Cardiac ventricle fibroblast (primary cell): ENCODE measurements around the gene GSX1. TPM values are rescaled to one million over a fixed set of nuclear protein-coding genes. Genes with fewer than 3 reads are reported as not detected.

Source experiments
- total RNA-seq: library from RNA; depleted of rRNA; stranded (reverse); fragments of >200 nt; gene quantifications from 2 replicates; pipeline ENCODE4 v1.2.3, GENCODE V29; 2015

The GSX1 gene
- total RNA-seq = not detected in 2 replicates

GRCh38 chr13:27792393-27793218 lies at the start of gene GSX1:
Gene GSX1, plus strand, starts transcription at chr13:27792483. Its CDS starts 208 bp downstream, at chr13:27792691.

Other genes starting within 250 kb of the GSX1 start
- 3.4 and 4.7 TPM in 2 replicates for gene LNX2, start 172.0 kb upstream of the GSX1 start, total RNA-seq
- 89.1 and 90.0 TPM in 2 replicates for gene POLR1D, start 170.6 kb upstream of the GSX1 start, total RNA-seq
- not detected in 2 replicates for gene PDX1, start 127.5 kb downstream of the GSX1 start, total RNA-seq
- not detected in 2 replicates for gene CDX2, start 176.8 kb downstream of the GSX1 start, total RNA-seq
- gene URAD, start 196.2 kb downstream of the GSX1 start, total RNA-seq = not detected in 2 replicates